GM12801 (cell line): ENCODE data around the gene TBL1Y.

Experiments used
- TF ChIP-seq, protein P1 (sequence below): IDR thresholded peaks from one replicate; pipeline ENCODE4 v1.5.1; 2011; ENCODE audit warnings: control low read depth; ENCODE audit not compliant: insufficient read length; ENCODE audit errors: extremely low read depth

The TBL1Y gene

DNA sequence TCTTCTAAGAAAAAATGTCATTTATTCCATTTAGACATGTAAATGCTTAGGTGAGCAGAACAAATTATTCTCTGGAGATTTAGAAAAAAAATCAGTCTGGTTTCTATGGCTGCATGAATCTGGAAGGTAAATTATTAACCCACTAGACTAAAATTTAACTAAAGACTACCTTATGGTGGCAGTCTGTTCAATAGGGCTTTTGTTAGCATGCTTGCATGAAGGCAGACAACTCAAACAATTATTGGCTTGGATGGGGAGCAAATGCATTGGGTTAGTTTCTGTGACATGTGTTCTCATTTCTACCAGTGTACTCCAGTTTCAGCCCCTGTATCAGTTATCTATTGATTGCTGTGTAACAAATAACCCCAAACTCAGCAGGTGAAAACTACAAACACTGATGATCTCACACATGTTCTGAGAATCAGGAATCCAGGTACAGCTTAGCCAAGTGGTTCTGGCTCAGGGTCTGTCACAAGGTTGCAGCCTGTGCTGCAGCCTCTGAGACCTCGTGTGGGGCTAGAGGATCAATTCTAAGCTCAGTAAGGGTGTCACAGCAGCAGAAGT is 87.1 kb downstream of the TBL1Y start:
- TF ChIP-seq, protein P1, sequence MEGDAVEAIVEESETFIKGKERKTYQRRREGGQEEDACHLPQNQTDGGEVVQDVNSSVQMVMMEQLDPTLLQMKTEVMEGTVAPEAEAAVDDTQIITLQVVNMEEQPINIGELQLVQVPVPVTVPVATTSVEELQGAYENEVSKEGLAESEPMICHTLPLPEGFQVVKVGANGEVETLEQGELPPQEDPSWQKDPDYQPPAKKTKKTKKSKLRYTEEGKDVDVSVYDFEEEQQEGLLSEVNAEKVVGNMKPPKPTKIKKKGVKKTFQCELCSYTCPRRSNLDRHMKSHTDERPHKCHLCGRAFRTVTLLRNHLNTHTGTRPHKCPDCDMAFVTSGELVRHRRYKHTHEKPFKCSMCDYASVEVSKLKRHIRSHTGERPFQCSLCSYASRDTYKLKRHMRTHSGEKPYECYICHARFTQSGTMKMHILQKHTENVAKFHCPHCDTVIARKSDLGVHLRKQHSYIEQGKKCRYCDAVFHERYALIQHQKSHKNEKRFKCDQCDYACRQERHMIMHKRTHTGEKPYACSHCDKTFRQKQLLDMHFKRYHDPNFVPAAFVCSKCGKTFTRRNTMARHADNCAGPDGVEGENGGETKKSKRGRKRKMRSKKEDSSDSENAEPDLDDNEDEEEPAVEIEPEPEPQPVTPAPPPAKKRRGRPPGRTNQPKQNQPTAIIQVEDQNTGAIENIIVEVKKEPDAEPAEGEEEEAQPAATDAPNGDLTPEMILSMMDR, result no peak

- TF ChIP-seq, protein P1, result no peak
Measured at GRCh38 chrY:6999905-7000304, 89.4 kb downstream of the TBL1Y start.

- TF ChIP-seq, protein P1, result no peak
Measured at GRCh38 chrY:7002581-7002980, 92.1 kb downstream of the TBL1Y start.

DNA sequence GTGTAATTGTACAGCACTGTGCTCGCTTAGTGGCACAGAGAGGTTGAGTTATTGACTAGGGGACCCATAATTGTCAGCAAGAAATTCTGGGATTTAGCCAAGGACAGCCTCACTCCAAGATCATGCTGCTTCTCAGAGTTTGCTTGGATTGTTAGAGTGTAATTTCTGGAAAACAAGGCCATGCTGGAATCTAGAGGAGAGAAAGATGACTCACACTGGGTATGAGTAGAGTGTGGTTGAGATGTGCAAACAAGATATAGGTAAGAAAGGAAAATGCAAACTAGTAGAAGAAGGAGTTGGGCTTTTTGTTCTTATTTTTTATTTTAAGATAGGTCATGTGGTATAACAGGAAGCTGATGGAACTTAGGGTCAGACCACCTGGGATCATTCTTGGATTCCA is 97.4 kb downstream of the TBL1Y start:
- TF ChIP-seq, protein P1, result no peak

- TF ChIP-seq, protein P1, result no peak
Measured at GRCh38 chrY:7008578-7009355, 98.3 kb downstream of the TBL1Y start.

DNA sequence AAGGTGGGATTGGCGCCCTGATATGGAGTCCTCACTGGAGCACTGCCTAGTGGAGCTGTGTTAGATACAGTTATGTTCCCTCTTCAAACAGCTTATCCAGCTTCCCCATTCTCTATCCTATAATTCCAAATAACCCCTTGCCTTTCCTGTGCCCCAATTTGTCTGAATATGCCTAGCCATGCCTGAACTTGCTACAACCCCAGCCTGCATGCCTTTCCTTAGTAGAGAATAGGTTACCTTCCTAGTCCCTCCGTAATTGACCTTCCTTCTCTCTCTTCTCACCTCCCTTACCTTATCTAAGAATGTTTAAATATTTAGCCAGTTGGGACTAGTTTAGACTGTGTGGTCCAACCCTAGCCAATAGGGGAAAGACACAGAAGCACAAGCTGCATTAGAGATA is 102.6 kb downstream of the TBL1Y start:
- TF ChIP-seq, protein P1, result no peak

- TF ChIP-seq, protein P1, result no peak
Measured at GRCh38 chrY:7016521-7016920, 106.0 kb downstream of the TBL1Y start.
